ENCODE measurements around the gene HOXA2.

The HOXA2 gene

GRCh38 chr7:27078616-27079233, 23.8 kb downstream of the HOXA2 start:
- no peak for DNase-seq (ENCODE audit: low read depth in 2 of 2)

GRCh38 chr7:27073076-27073475, 29.4 kb downstream of the HOXA2 start:
- DNase-seq (ENCODE audit: low read depth in 2 of 2), result no peak

GRCh38 chr7:27071622-27072390, 30.7 kb downstream of the HOXA2 start:
- no peak for DNase-seq (ENCODE audit: low read depth in 2 of 2)

GRCh38 chr7:27068259-27068658, 34.2 kb downstream of the HOXA2 start:
- DNase-seq (ENCODE audit: low read depth in 2 of 2), result no peak

- no peak for DNase-seq (ENCODE audit: low read depth in 2 of 2)
Measured at GRCh38 chr7:27066148-27066547, 36.3 kb downstream of the HOXA2 start.

- no peak for DNase-seq (ENCODE audit: low read depth in 2 of 2)
Measured at GRCh38 chr7:27065709-27066108, 36.8 kb downstream of the HOXA2 start.

- DNase-seq (ENCODE audit: low read depth in 2 of 2), result no peak
Measured at GRCh38 chr7:27064661-27065060, 37.8 kb downstream of the HOXA2 start.

- no peak for DNase-seq (ENCODE audit: low read depth in 2 of 2)
Measured at GRCh38 chr7:27064159-27064558, 38.3 kb downstream of the HOXA2 start.

- no peak for DNase-seq (ENCODE audit: low read depth in 2 of 2)
Measured at GRCh38 chr7:27062946-27063345, 39.5 kb downstream of the HOXA2 start.

- no peak for DNase-seq (ENCODE audit: low read depth in 2 of 2)
Measured at GRCh38 chr7:27053153-27053552, 49.3 kb downstream of the HOXA2 start.

GRCh38 chr7:27051451-27051850, 51.0 kb downstream of the HOXA2 start:
- DNase-seq (ENCODE audit: low read depth in 2 of 2), result no peak
